GM19468 (cell line): ENCODE data around the gene PVALEF.

Experiments
- ATAC-seq: cut with Tn5 transposase; IDR thresholded peaks from one replicate; pipeline ENCODE4 v1.9.1; 2021; ENCODE audit warnings: mild to moderate bottlenecking, moderate library complexity, moderate number of reproducible peaks; ENCODE audit not compliant: unreplicated experiment; ENCODE audit errors: extremely low read depth

The PVALEF gene

GRCh38 chr17:81165246-81166032 lies at the start of gene PVALEF:
Gene PVALEF, plus strand, starts transcription at chr17:81165507. Its CDS starts 15,720 bp downstream, at chr17:81181227.
- ATAC-seq: no peak

- ATAC-seq: no peak
Measured at GRCh38 chr17:81115749-81116464, 49.4 kb upstream of the PVALEF start.

- no peak for ATAC-seq
Measured at GRCh38 chr17:81116704-81117103, 48.6 kb upstream of the PVALEF start.

GRCh38 chr17:81117672-81118198 lies 47.6 kb upstream of the PVALEF start:
- ATAC-seq: no peak

DNA sequence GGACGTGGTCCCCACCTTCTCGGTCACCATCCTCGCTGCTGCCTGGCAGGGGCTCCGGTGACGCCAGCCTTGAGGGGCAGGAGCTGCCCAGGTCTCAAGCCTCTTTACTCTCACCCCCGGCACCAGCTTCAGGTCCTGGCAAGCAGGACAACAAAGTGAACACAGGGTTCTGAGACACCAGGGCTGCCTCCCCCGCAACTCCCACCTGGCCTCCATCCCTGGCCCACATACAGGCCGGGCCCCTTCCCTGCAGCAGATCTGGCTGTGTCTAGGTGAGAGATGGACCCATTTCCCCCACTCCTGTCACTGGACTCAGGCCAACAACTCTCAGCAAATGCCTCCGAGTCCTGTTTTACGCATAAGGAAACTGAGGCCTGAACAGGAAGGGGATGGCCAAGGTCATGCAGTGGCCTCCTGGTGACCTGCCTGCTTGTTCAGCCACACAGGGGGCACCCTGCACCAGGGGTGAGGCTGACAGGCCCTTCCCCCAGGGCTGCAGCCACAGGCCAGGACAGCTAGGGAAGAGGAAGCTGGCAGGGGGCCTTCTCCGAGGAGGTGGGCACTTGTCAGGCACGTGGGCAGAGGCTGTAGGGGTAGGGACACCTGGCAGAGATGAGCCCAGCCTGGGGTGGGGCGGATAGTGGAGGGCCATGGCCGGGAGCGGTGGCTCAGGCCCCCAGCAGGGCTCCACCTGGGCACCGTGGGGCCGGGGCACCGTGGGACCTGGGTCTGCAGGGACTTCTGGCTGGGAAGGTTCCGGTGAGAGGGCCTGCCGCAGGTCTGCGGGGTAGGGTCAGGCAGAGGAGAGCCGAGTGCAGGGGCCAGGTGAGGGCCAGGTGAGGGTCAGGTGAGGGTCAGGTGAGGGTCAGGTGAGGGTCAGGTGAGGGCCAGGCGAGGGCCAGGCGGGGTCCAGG lies 46.7 kb upstream of the PVALEF start:
- no peak for ATAC-seq

GRCh38 chr17:81119223-81120148 lies 45.8 kb upstream of the PVALEF start:
- ATAC-seq: no peak

GRCh38 chr17:81120149-81120484 lies 45.2 kb upstream of the PVALEF start:
- no peak for ATAC-seq

DNA sequence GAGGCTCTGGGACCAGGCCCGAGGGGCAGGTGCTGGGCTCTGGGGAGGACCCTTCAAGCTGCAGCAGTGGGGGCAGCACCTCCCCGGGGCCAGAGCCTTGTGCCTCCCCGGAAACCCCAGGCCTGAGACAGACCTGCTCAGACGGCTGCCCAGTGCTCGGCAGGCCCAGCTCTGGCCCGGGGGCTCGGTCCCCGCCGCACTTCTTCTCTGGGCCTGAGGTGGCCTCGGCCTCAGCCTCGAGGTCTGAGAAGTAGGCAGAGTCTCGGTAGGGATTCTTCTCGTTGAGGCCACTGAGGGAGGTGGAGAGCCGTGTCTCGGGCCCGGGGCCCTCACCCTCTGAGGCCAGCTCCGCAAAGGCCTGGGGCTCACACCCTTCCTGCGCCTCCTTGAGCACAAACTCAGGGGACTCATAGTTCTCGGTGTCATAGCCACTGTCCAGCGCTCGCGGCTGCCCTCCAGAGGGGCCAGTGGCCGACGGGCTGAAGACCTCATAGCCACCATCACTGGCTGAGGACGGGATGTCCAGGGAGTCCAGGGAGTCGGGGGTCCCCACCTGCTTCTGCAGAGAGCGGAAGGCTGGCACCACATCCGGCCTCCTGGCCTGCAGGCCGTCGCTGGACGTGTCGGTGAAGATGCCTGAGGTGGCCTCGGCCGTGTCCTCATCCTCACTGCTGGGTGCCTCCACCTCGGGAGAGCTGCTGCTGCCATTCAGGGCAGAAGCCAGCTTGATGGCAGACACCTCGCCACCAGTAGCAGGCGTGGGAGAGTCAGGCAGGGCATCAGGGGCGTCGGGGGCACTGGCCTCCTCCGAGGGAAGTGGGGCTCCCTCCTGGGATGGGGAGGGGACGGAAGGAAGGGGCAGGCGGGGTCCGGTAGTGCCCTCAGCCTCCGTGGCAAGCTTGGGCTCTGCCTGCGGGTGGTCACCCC lies 44.3 kb upstream of the PVALEF start:
- no peak for ATAC-seq

DNA sequence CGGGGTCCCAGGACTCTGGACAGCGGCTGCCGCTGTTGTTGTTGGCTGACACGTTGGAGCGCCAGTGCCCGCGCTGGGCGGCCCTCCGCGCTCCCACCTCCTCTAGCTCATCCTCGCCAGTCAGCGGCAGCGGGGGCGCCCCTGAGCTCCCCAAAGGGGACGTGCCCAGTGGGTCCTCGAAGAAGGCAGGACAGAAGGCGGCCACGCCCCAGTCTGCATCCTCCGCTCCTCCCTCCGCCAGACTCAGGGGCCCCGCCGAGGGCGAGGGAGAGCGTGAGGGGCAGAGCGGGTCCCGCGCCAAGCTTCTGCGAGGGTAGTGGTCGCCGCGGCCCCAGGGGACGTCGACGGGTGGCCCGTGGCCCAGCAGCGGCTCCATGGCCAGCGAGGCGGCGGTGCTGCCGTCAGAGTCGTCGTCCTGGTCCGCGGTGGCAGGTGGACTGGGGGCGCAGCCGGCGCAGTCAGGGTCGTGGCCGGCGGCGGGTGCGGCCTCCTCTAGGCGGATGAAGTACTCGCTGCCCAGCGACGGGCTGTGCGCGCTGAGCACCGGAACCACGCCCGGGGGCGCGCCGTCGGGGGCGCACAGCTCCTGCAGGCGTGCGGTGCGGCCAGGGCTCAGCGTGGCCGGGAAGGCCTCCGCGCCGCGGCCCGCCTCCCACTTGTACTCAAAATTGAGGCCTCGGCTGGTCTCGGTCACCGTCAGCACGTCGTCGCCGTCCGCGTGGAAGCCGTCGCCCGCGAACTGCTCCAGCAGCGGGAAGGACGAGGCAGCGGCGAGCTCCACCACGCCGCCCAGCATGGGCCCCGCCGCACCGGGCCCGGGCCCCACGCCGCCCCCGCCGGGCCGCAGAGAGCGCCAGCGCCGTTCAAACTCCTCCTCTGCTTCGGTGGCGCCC lies 43.2 kb upstream of the PVALEF start:
- no peak for ATAC-seq

- no peak for ATAC-seq
Measured at GRCh38 chr17:81123052-81124048, 42.0 kb upstream of the PVALEF start.

DNA sequence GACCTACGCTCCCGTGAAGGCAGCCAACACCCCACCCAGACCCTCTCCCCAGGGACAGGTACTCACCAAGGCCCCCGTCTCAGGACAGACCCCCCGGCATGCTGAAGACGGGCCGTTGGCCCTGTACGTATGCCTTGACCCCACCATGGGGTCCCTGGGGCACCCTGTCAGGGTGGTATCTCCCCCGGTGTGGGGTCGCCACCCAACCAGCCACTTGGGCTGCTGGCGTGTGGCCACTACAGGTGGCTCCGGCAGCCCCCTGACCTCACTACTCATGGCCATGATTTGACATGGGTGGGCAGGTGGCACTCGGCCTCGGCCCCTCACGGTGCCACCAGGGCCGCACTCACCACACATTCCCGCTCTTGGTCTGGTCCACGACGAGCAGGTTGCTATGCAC lies 40.9 kb upstream of the PVALEF start:
- no peak for ATAC-seq

DNA sequence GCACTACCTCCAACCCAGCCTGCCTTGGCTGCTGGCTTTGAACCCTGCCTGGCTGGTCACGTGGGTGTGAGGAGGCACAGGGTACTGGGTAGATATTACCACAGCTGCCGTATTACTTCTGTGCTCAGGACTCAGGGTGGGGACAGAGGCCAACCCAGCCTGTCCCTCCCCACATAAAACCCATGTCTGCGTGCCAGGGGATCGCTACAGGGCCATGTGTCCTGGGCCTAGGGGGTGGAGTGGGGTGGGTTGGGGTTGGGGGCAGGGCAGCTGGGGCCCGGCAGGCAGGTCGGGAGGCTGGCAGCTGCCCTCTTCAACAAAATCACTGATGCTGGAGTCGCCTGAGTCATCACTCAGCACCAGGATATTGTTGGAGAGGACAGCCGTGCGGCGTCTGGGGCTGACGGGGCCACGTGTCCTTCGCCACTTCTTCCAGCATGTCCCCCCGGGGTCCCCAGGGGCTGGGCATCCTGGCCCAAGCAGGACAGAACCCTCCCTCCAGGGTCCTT lies 39.7 kb upstream of the PVALEF start:
- ATAC-seq: no peak

DNA sequence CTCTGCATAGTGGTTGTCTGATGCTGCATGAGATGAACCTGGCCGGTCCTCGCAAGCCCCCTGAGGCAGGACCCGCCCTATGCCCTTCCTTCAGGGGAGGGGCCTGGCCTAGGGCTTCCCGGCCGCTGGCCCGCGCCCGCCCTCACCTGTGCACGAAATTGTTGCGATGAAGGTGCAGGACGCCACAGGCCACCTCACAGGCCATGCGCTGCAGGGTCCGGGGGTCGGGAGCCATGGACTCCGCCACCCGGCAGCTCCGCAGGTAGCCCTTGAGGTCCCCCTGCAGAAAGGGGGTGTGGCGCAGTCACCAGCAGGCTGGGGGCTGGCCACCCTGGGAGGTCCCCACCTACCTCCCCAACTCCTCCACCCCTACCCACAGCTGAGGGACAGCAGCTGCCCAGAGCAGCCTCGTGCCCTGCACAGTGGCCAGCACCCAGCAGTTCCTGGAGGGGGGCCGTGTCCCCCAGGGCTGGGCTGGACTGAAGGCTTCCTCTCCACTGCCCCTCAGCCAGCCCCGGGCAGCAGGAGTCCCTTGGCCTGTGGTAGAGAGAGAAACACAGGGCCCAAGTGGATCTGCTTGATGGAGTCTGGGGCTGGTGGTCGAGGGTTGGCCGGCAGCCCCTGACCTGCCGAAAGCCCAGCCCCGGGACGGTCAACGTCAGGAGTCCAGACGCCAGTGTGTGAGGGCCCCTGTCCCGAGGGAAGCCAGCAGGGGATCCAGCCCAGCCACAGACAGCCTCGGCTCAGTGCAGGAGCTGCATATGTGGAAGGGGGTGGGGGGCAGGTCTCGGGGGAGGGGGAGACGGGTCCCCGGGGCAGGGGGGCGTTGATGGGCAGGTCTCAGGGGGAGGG lies 38.8 kb upstream of the PVALEF start:
- no peak for ATAC-seq

DNA sequence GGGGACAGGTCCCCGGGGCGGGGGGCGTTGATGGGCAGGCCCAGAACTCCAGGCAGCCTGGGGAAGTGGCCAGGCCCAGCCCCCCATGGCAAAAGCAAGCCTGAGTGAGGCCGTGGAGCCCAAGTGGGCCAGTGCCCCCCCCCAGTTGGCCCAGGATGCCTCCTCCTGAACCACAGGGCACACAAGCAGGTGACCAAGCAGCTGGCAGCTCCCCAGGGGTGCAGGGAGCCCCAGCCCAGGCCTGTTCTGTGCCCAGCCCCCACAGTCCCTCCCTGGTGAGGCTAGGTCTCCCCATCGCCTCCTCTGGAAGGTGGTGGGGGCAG lies 38.2 kb upstream of the PVALEF start:
- no peak for ATAC-seq

- no peak for ATAC-seq
Measured at GRCh38 chr17:81127526-81128177, 37.7 kb upstream of the PVALEF start.
